Neutrophil (primary cell): ENCODE results near the gene CXCL16.
"Not testable (repeated sequence)": the region's sequence is repeated elsewhere in the genome, so short reads cannot be mapped to it uniquely, and the experiment has no call there.

ENCODE experiments used
- H3K27ac ChIP-seq: fragments of 200-600 bp; sonication (generic); 2 replicates; pipeline ENCODE4 v1.5.1; 2016; ENCODE audit warnings: mild to moderate bottlenecking, moderate library complexity
- H3K27me3 ChIP-seq: fragments of 200-600 bp; sonication (generic); 2 replicates; pipeline ENCODE4 v1.6.0; 2016; ENCODE audit warnings: mild to moderate bottlenecking
- H3K36me3 ChIP-seq: fragments of 200-600 bp; sonication (generic); 2 replicates; pipeline ENCODE4 v1.5.1; 2017
- H3K4me1 ChIP-seq, 2 experiments: fragments of 200-600 bp in 1 of 2; sonication (generic) in 1 of 2; 1 replicate in 1 of 2; 2 replicates in 1 of 2; pipeline versions ENCODE4 v1.5.1 to v1.6.1; 2013 to 2016; ENCODE audit warnings: low read depth in 1 of 2, low read length in 1 of 2, mild to moderate bottlenecking in 1 of 2, moderate library complexity in 1 of 2; ENCODE audit not compliant: control insufficient read depth in 1 of 2, insufficient read depth in 1 of 2
- H3K4me3 ChIP-seq, 2 experiments: fragments of 200-600 bp in 1 of 2; sonication (generic) in 1 of 2; 1 replicate in 1 of 2; 2 replicates in 1 of 2; pipeline ENCODE4 v1.5.1; 2013 to 2016; ENCODE audit warnings: low read depth in 1 of 2, low read length in 1 of 2, mild to moderate bottlenecking in 1 of 2, moderate library complexity in 1 of 2
- H3K9me3 ChIP-seq: fragments of 200-600 bp; sonication (generic); 2 replicates; pipeline ENCODE4 v1.5.1; 2016
- TF ChIP-seq, protein P1 (sequence below): fragments of 200-600 bp; sonication (generic); IDR thresholded peaks from 2 replicates; pipeline ENCODE4 v1.5.1; 2016; ENCODE audit warnings: antibody characterized with exemption

The CXCL16 gene

DNA sequence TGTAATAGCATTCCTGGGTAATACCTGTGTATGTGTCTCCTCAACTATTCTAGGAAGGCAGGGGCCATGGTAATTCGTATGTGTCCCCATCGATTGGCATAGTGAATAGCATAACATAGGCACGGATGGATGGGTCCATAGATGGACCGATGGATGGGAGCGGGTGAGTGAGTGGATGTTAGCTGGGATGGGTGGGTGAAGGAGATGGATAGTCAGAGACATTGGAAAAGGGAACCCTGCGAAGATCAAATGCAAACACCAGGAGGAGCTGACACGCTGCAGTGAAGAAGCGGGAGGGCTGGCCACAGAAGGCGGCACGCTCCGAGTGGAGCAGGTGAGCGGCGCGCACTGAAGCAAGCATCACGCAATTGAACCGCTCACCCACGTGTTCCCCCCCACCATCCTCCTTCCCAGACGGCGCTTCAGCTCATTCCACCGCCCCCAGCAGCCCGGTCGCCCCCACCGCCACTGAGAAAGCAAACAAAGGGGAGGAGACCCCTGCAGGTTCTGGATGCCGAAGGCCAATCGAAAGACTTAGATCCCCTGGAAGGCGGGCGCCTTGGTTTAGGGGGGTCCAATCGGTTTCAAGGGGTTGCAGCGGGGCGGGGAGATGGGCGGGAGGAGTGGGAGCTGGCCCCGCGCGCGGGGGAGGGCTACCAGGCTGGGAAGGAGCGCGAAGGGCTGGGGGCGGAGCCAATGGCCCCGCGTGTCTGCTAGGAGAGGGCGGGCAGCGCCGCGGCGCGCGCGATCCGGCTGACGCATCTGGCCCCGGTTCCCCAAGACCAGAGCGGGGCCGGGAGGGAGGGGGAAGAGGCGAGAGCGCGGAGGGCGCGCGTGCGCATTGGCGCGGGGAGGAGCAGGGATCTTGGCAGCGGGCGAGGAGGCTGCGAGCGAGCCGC lies 29.7 kb downstream of the CXCL16 start, which contains the start of gene ARRB2:
Gene ARRB2 (plus strand): TSS at position 839 of the 899 bp plus-strand sequence. CDS start 90 bp downstream, outside the sequence.
- TF ChIP-seq, protein P1, sequence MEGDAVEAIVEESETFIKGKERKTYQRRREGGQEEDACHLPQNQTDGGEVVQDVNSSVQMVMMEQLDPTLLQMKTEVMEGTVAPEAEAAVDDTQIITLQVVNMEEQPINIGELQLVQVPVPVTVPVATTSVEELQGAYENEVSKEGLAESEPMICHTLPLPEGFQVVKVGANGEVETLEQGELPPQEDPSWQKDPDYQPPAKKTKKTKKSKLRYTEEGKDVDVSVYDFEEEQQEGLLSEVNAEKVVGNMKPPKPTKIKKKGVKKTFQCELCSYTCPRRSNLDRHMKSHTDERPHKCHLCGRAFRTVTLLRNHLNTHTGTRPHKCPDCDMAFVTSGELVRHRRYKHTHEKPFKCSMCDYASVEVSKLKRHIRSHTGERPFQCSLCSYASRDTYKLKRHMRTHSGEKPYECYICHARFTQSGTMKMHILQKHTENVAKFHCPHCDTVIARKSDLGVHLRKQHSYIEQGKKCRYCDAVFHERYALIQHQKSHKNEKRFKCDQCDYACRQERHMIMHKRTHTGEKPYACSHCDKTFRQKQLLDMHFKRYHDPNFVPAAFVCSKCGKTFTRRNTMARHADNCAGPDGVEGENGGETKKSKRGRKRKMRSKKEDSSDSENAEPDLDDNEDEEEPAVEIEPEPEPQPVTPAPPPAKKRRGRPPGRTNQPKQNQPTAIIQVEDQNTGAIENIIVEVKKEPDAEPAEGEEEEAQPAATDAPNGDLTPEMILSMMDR: peak; percentile 85
- H3K27ac ChIP-seq: peak within 1 kb of the TSS; percentile 100
- H3K36me3 ChIP-seq: peaks cover 19% of the 10 kb centered on the region
- peak within 1 kb of the TSS; percentile 86 to 91 for H3K4me3 ChIP-seq
- no peaks in the 10 kb centered on the region for H3K27me3 ChIP-seq
- H3K4me1 ChIP-seq: peaks cover 45 to 52% of the 10 kb centered on the region in 2 experiments
- no peaks in the 10 kb centered on the region for H3K9me3 ChIP-seq

- peaks cover 35 to 44% of the 10 kb centered on the region in 2 experiments for H3K4me1 ChIP-seq
- H3K27me3 ChIP-seq: no peaks in the 10 kb centered on the region
- TF ChIP-seq, protein P1: no peak
- no peaks in the 10 kb centered on the region for H3K9me3 ChIP-seq
- H3K36me3 ChIP-seq: peaks cover 13% of the 10 kb centered on the region
- H3K4me3 ChIP-seq: no peak overlapping the region
- H3K27ac ChIP-seq: no peak overlapping the region
Measured at GRCh38 chr17:4708436-4708835, 31.3 kb downstream of the CXCL16 start.

DNA sequence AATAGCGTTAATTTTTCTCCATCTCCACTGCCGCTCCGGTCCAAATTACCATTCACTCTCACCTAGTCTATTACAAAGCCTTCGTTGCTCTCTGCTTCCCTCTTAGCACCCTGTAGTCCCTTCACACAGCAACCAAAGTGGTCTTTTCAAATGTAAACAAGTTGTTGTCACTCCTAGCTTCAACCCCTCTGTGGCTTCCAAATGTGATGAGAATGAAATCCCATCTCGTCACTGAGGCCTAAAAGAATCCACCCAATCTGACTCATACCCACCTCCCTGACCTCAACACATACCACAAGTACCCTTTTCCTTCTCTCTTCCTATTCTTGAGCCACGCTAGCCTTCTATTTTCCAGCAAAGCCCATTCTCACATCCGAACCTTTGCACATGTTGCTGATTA lies 33.6 kb downstream of the CXCL16 start:
- no peak overlapping the region for H3K4me3 ChIP-seq
- no peaks in the 10 kb centered on the region for H3K36me3 ChIP-seq
- no peaks in the 10 kb centered on the region for H3K9me3 ChIP-seq
- no peaks in the 10 kb centered on the region for H3K27me3 ChIP-seq
- H3K27ac ChIP-seq: no peak overlapping the region
- peaks cover 18 to 26% of the 10 kb centered on the region in 2 experiments for H3K4me1 ChIP-seq
- TF ChIP-seq, protein P1: no peak

GRCh38 chr17:4704991-4705390 lies 34.7 kb downstream of the CXCL16 start:
- TF ChIP-seq, protein P1: no peak
- no peaks in the 10 kb centered on the region for H3K27me3 ChIP-seq
- H3K36me3 ChIP-seq: no peaks in the 10 kb centered on the region
- H3K27ac ChIP-seq: no peak overlapping the region
- no peaks in the 10 kb centered on the region for H3K9me3 ChIP-seq
- H3K4me1 ChIP-seq: peaks cover 15 to 23% of the 10 kb centered on the region in 2 experiments
- no peak overlapping the region for H3K4me3 ChIP-seq

DNA sequence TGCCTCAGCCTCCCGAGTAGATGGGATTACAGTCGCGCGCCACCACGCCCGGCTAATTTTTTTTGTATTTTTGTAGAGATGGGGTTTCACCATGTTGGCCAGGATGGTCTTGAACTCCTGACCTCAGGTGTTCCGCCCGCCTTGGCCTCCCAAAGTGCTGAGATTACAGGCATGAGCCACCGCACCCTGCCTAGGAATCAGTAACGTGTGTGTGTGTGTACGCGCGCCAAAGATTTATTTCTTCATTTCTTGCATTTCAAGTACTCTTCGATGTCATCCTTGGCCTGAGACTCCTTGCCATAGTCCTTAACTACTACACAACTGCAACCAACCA lies 35.2 kb downstream of the CXCL16 start:
- H3K36me3 ChIP-seq, H3K27me3 ChIP-seq, H3K27ac ChIP-seq, H3K9me3 ChIP-seq: not testable (repeated sequence)
- H3K4me1 ChIP-seq: peaks cover 11 to 18% of the 10 kb centered on the region in 2 experiments
- H3K4me3 ChIP-seq: peak overlapping the region; percentile 74 to 93

GRCh38 chr17:4703330-4703691 lies 36.4 kb downstream of the CXCL16 start:
- Histone ChIP-seq H3K4me3 (peak overlapping the region; percentile 74 to 93), H3K9me3 (no peaks in the 10 kb centered on the region), H3K27me3 (no peaks in the 10 kb centered on the region), H3K4me1 (peaks cover 9 to 13% of the 10 kb centered on the region in 2 experiments), H3K27ac (peak overlapping the region; percentile 55), H3K36me3 (no peaks in the 10 kb centered on the region)
- TF ChIP-seq, protein P1: no peak
